Peyer's patch (tissue), 4 donors: ENCODE data around the gene ITGB5.

Experiments
- CTCF ChIP-seq, 6 experiments: fragments of 450-650 bp in 4 of 6; fragments of 200-600 bp in 2 of 6; sonication (generic) in 1 of 6; IDR thresholded peaks; one replicate each; pipeline ENCODE4 v1.5.1; 2017 to 2019; ENCODE audit warnings: antibody characterized with exemption in 6 of 6, mild to moderate bottlenecking in 3 of 6, moderate library complexity in 1 of 6
- POLR2A ChIP-seq, 2 donors: fragments of 450-650 bp; IDR thresholded peaks; one replicate each; pipeline ENCODE4 v1.5.1; 2017; ENCODE audit warnings: antibody characterized with exemption in 2 of 2, mild to moderate bottlenecking in 2 of 2, moderate library complexity in 2 of 2

DNA sequence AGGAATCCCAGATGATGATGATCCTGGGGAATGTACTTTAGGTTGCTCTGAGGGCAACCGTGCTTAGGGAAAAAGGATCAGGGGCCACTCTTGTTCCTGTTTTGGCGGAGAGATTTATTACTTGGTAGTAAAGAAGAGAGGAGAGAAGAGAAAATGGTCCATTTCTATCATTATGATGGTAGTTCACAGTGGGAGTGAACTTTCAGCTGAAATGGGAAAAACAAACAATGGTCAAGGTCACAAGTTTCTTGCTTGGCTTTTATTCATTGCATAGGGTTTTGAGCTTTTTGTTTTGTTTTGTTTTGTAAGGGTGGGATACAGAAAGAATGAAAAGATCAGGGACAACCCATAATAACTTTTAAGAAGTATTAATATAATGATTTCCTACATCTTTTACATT, 164.6 kb downstream of the ITGB5 start:
- TF ChIP-seq CTCF (IDR thresholded peaks at IDR 0.05), result no peak
- TF ChIP-seq POLR2A (IDR thresholded peaks at IDR 0.05), result no peak
